CD4-positive, alpha-beta T cell (primary cell): Measurements from ENCODE around the gene TMEM62. TPM values are rescaled to one million over a fixed set of nuclear protein-coding genes. Genes with fewer than 3 reads are reported as not detected.

Experiments used
- ATAC-seq: fragments of 200-7000 bp; cut with Tn5 transposase; one replicate; pipeline ENCODE4 v1.10.0; 2022; ENCODE audit warnings: mild to moderate bottlenecking; ENCODE audit not compliant: poor library complexity
- CTCF ChIA-PET: fragments of 350-600 bp; sonication (Branson Sonifier 250); formaldehyde crosslinking; loops from one replicate; lab custom pipeline; 2021; ENCODE audit warnings: antibody characterized with exemption, inconsistent platforms; lab: Charles Lee
- POLR2A ChIA-PET: fragments of 350-600 bp; sonication (Branson Sonifier 250); formaldehyde crosslinking; loops from one replicate; lab custom pipeline; 2021; ENCODE audit warnings: antibody characterized with exemption, inconsistent platforms; lab: Charles Lee
- DNase-seq, 14 experiments: peaks; one replicate each; pipeline ENCODE4 v3.0.0-alpha.2; 2013 to 2020; ENCODE audit warnings: mixed read lengths in 2 of 14
- H3K27ac ChIP-seq, 2 donors: one replicate each; pipeline versions ENCODE4 v1.5.1 to v1.7.0; 2013; ENCODE audit warnings: low read length in 2 of 2, low read depth in 1 of 2, mild to moderate bottlenecking in 1 of 2
- H3K27me3 ChIP-seq, 2 experiments: 1 replicate in 1 of 2; 2 replicates in 1 of 2; pipeline versions ENCODE4 v1.6.1 to v1.7.0; 2013; ENCODE audit warnings: low read length in 2 of 2, control low read depth in 1 of 2, mild to moderate bottlenecking in 1 of 2, moderate library complexity in 1 of 2; ENCODE audit not compliant: insufficient read depth in 2 of 2, control insufficient read depth in 1 of 2
- H3K36me3 ChIP-seq: one replicate; pipeline ENCODE4 v1.6.1; 2013; ENCODE audit warnings: low read length, control low read depth; ENCODE audit not compliant: insufficient read depth
- H3K4me1 ChIP-seq: one replicate; pipeline ENCODE4 v1.6.1; 2013; ENCODE audit warnings: low read length, control low read depth; ENCODE audit not compliant: insufficient read depth
- H3K4me3 ChIP-seq: one replicate; pipeline ENCODE4 v1.5.1; 2013; ENCODE audit warnings: mild to moderate bottlenecking, low read length, moderate library complexity
- H3K9me3 ChIP-seq, 2 experiments: 1 replicate in 1 of 2; 2 replicates in 1 of 2; pipeline versions ENCODE4 v1.6.1 to v1.7.0; 2013; ENCODE audit warnings: low read length in 2 of 2, mild to moderate bottlenecking in 2 of 2, control low read depth in 1 of 2, moderate library complexity in 1 of 2; ENCODE audit not compliant: control insufficient read depth in 1 of 2, insufficient read depth in 1 of 2
- H3K27ac Mint-ChIP-seq: one replicate; pipeline ENCODE4 v1.8.0; 2020; ENCODE audit warnings: mixed read lengths
- H3K27me3 Mint-ChIP-seq: one replicate; pipeline ENCODE4 v1.8.0; 2021; ENCODE audit warnings: mixed read lengths
- H3K36me3 Mint-ChIP-seq: one replicate; pipeline ENCODE4 v1.8.0; 2021; ENCODE audit warnings: low read depth, mixed read lengths
- H3K4me1 Mint-ChIP-seq: one replicate; pipeline ENCODE4 v1.8.0; 2021; ENCODE audit warnings: low read depth, mixed read lengths
- H3K4me3 Mint-ChIP-seq: one replicate; pipeline ENCODE4 v1.8.0; 2020; ENCODE audit warnings: mild to moderate bottlenecking, mixed read lengths
- H3K9me3 Mint-ChIP-seq: one replicate; pipeline ENCODE4 v1.8.0; 2020; ENCODE audit warnings: mixed read lengths
- intact Hi-C, 2 experiments: fragments of 100-400 bp; cut with DNase I in 1 of 2; cut with micrococcal nuclease in 1 of 2; formaldehyde crosslinking; loops; one replicate each; pipeline versions ENCODE4 v1.15.1 to v1.9.0; 2023 to 2025; cut with DNase I, micrococcal nuclease
- total RNA-seq, 174 experiments: library from RNA in 2 of 174; stranded (reverse) in 2 of 174; gene quantifications; one replicate each; pipeline ENCODE4 v1.2.3 and lab custom pipeline; 2021 to 2026
- TF ChIP-seq, protein P1 (sequence below): fragments of 200-600 bp; IDR thresholded peaks from one replicate; pipeline ENCODE4 v1.8.0; 2022; ENCODE audit warnings: antibody characterized with exemption, mild to moderate bottlenecking

The TMEM62 gene
- total RNA-seq, 2 experiments from 2014 or later, result 17.5 to 22.5 TPM

DNA sequence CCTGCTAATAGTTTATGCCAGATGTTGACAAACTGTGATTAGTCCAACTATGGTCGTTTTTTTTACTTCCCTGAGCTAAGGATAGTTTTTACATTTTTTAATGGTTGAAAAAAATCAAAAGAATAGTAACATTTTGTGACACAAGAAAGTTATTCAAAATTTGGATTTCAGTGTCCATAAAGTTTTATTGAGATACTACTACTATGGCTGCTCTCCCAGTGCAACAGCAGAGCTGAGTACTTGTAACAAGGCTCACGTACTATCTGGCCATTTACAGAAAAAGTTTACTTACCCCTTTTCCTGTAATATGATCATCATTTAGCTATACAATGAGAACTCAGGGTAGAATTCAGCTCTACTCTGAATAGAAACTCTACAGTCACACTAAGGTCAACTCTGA lies 11.5 kb upstream of the TMEM62 start:
- H3K27me3 Mint-ChIP-seq, result peaks cover 13% of the 10 kb centered on the region
- no peak overlapping the region for H3K27ac Mint-ChIP-seq
- CTCF ChIA-PET, result interaction anchor here (1.4 kb wide), 1 partner anchor 11 kb away, joined by 5 read pairs; no protein-coding TSS in a partner anchor
- intact Hi-C loops, result loop anchor here (2.0 to 10.0 kb wide), 2 partner anchors 15 to 627 kb away; partner anchors contain the start of genes SNAP23 (in 1 of the 2), UBR1 (in 1 of the 2) and ZNF106 (in 1 of the 2)
- H3K36me3 Mint-ChIP-seq, result no peaks in the 10 kb centered on the region
- Histone ChIP-seq H3K4me1 (peaks cover 14% of the 10 kb centered on the region), H3K27me3 (no peaks in the 10 kb centered on the region), H3K4me3 (no peak overlapping the region), H3K9me3 (no peaks in the 10 kb centered on the region), H3K27ac (no peak overlapping the region), H3K36me3 (no peaks in the 10 kb centered on the region)
- no peaks in the 10 kb centered on the region for H3K9me3 Mint-ChIP-seq
- ATAC-seq (no peak), DNase-seq (no peak)
- peak overlapping the region; percentile 32 for H3K4me3 Mint-ChIP-seq
- POLR2A ChIA-PET, result interaction anchor here (2.8 kb wide), 1 partner anchor 15 kb away, joined by 16 read pairs; the partner anchor contains the start of gene UBR1
- H3K4me1 Mint-ChIP-seq, result peaks cover 15% of the 10 kb centered on the region
- TF ChIP-seq, protein P1, sequence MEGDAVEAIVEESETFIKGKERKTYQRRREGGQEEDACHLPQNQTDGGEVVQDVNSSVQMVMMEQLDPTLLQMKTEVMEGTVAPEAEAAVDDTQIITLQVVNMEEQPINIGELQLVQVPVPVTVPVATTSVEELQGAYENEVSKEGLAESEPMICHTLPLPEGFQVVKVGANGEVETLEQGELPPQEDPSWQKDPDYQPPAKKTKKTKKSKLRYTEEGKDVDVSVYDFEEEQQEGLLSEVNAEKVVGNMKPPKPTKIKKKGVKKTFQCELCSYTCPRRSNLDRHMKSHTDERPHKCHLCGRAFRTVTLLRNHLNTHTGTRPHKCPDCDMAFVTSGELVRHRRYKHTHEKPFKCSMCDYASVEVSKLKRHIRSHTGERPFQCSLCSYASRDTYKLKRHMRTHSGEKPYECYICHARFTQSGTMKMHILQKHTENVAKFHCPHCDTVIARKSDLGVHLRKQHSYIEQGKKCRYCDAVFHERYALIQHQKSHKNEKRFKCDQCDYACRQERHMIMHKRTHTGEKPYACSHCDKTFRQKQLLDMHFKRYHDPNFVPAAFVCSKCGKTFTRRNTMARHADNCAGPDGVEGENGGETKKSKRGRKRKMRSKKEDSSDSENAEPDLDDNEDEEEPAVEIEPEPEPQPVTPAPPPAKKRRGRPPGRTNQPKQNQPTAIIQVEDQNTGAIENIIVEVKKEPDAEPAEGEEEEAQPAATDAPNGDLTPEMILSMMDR, result no peak

DNA sequence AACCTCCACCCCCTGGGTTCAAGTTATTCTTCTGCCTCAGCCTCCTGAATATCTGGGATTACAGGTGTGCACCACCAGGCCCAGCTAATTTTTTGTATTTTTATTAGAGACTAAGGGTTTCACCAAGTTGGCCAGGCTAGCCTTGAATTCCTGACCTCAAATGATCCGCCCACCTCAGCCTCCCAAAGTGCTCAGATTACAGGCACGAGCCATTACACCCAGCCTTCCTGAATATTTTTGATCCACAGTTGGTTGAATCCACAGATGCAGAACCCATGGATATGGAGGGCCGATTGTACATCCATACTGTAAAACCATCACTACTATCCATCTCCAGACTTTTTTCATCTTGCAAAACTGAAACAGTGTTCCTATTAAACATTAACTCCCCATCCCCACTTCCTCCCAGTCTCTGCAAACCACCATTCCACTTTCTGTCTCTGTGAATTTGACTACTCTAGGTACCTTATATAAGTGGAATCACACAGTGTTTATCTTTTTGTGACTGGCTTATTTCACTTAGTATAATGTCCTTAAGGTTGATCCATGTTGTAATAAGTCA lies 8.2 kb upstream of the TMEM62 start:
- no peaks in the 10 kb centered on the region for H3K9me3 ChIP-seq
- TF ChIP-seq, protein P1, result no peak
- no peak overlapping the region for H3K4me3 Mint-ChIP-seq
- no peaks in the 10 kb centered on the region for H3K36me3 Mint-ChIP-seq
- no peak overlapping the region for H3K27ac ChIP-seq
- no peaks in the 10 kb centered on the region for H3K27me3 ChIP-seq
- DNase-seq (no peak), ATAC-seq (no peak)
- peaks cover 8% of the 10 kb centered on the region for H3K27me3 Mint-ChIP-seq
- no peak overlapping the region for H3K27ac Mint-ChIP-seq
- H3K36me3 ChIP-seq, result no peaks in the 10 kb centered on the region
- peaks cover 4% of the 10 kb centered on the region for H3K9me3 Mint-ChIP-seq
- intact Hi-C loops, result loop anchor here in 1 of 2 experiments (10.0 kb wide), 1 partner anchor 630 kb away; the partner anchor contains the start of genes SNAP23 and ZNF106
- H3K4me1 Mint-ChIP-seq, result peaks cover 15% of the 10 kb centered on the region
- ChIA-PET CTCF (interaction anchor here (0.7 kb wide), 1 partner anchor 63 kb away, joined by 3 read pairs; no protein-coding TSS in a partner anchor), POLR2A (no interaction called here)
- H3K4me3 ChIP-seq, result no peak overlapping the region
- H3K4me1 ChIP-seq, result peaks cover 14% of the 10 kb centered on the region

DNA sequence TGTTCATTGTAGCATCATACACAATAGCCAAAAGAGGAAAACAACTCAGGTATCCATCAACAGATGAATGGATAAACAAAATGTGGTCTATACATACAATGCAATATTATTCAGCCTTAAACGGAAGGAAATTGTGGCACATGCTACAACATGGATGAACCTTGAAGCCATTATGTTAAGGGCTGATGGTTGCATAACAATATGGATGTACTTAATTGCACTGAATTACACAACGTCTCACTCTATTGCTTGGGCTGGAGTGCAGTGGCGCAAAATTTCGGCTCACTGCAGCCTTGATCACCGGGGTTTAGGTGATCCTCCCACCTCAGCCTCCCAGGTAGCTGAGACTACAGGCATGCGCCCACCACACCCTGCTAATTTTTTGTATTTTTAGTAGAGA lies 7.0 kb upstream of the TMEM62 start:
- no peak overlapping the region for H3K27ac Mint-ChIP-seq
- DNase-seq, result no peak
- no peaks in the 10 kb centered on the region for H3K27me3 ChIP-seq
- H3K27ac ChIP-seq, result no peak overlapping the region
- no peaks in the 10 kb centered on the region for H3K9me3 ChIP-seq
- TF ChIP-seq, protein P1, result no peak
- H3K27me3 Mint-ChIP-seq, result peaks cover 8% of the 10 kb centered on the region
- ATAC-seq, result no peak
- POLR2A ChIA-PET, result no interaction called here
- CTCF ChIA-PET, result no interaction called here
- H3K4me3 ChIP-seq, result no peak overlapping the region
- peaks cover 15% of the 10 kb centered on the region for H3K4me1 Mint-ChIP-seq
- H3K4me1 ChIP-seq, result peaks cover 14% of the 10 kb centered on the region
- intact Hi-C loops, result loop anchor here in 1 of 2 experiments (10.0 kb wide), 1 partner anchor 632 kb away; the partner anchor contains the start of genes SNAP23 and ZNF106
- no peak overlapping the region for H3K4me3 Mint-ChIP-seq
- no peaks in the 10 kb centered on the region for H3K36me3 Mint-ChIP-seq
- no peaks in the 10 kb centered on the region for H3K36me3 ChIP-seq
- peaks cover 4% of the 10 kb centered on the region for H3K9me3 Mint-ChIP-seq
